Effector memory CD8-positive, alpha-beta T cell (primary cell): ENCODE data around the gene NTSR1.

ENCODE experiments used
- ATAC-seq: fragments of 150-1000 bp; cut with Tn5 transposase; replicated peaks from 2 replicates; pipeline ENCODE4 v1.10.0; 2021; ENCODE audit warnings: mild to moderate bottlenecking, moderate library complexity
- DNase-seq, 3 experiments: peaks; one replicate each; pipeline ENCODE4 v3.0.0; 2021
- H3K27ac Mint-ChIP-seq, 2 donors: one replicate each; pipeline ENCODE4 v1.8.0; 2022; ENCODE audit warnings: mild to moderate bottlenecking in 2 of 2, mixed read lengths in 2 of 2, moderate library complexity in 2 of 2
- H3K27me3 Mint-ChIP-seq, 2 donors: one replicate each; pipeline ENCODE4 v1.8.0; 2022; ENCODE audit warnings: mixed read lengths in 2 of 2
- H3K36me3 Mint-ChIP-seq: one replicate; pipeline ENCODE4 v1.8.0; 2022; ENCODE audit warnings: mild to moderate bottlenecking, moderate library complexity, mixed read lengths; ENCODE audit not compliant: insufficient read depth
- H3K4me1 Mint-ChIP-seq, 2 donors: one replicate each; pipeline ENCODE4 v1.8.0; 2022; ENCODE audit warnings: low read depth in 2 of 2, mixed read lengths in 2 of 2
- H3K4me3 Mint-ChIP-seq, 2 donors: one replicate each; pipeline ENCODE4 v1.8.0; 2022; ENCODE audit warnings: mild to moderate bottlenecking in 2 of 2, mixed read lengths in 2 of 2, moderate library complexity in 2 of 2
- H3K9me3 Mint-ChIP-seq, 2 donors: one replicate each; pipeline ENCODE4 v1.8.0; 2022; ENCODE audit warnings: mixed read lengths in 2 of 2

Gene NTSR1

GRCh38 chr20:62777528-62777830 lies 68.8 kb downstream of the NTSR1 start:
- Mint-ChIP-seq H3K27me3 (no peaks in the 10 kb centered on the region), H3K27ac (peak overlapping the region; percentile 93 to 97), H3K36me3 (no peaks in the 10 kb centered on the region), H3K4me1 (peaks cover 21 to 25% of the 10 kb centered on the region in 2 donors), H3K4me3 (peak overlapping the region; percentile 72 to 85), H3K9me3 (no peaks in the 10 kb centered on the region)
- DNase-seq (no peak), ATAC-seq (no peak)

- H3K27me3 Mint-ChIP-seq = no peaks in the 10 kb centered on the region
- H3K4me1 Mint-ChIP-seq = peaks cover 24% of the 10 kb centered on the region in 2 donors
- H3K9me3 Mint-ChIP-seq = no peaks in the 10 kb centered on the region
- no peak for ATAC-seq
- H3K4me3 Mint-ChIP-seq = no peak overlapping the region
- H3K27ac Mint-ChIP-seq = peak overlapping the region in 1 of 2 donors; percentile 35
- H3K36me3 Mint-ChIP-seq = no peaks in the 10 kb centered on the region
- no peak for DNase-seq
These were observed 69.4 kb downstream of the NTSR1 start for GRCh38 chr20:62778058-62778457.

GRCh38 chr20:62778601-62779416 lies 70.2 kb downstream of the NTSR1 start:
- H3K9me3 Mint-ChIP-seq = no peaks in the 10 kb centered on the region
- no peaks in the 10 kb centered on the region for H3K36me3 Mint-ChIP-seq
- H3K27me3 Mint-ChIP-seq = no peaks in the 10 kb centered on the region
- ATAC-seq (no peak), DNase-seq (no peak)
- H3K4me3 Mint-ChIP-seq = peak overlapping the region in 1 of 2 donors; percentile 27
- H3K4me1 Mint-ChIP-seq = peaks cover 22 to 24% of the 10 kb centered on the region in 2 donors
- peak overlapping the region in 1 of 2 donors; percentile 35 for H3K27ac Mint-ChIP-seq

DNA sequence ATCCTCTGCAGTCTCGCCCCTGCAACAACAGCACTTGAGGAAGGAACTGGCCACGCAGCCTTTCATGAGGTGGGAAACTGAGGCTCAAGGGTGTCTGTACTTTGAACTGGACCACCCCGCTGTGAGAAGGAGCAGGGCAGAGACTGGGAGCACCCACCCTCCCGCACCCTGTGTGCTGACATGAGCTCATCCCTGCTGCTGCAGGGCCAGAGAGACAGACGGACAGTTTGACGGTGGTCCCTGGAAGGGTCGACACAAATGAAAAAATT lies 70.7 kb downstream of the NTSR1 start:
- DNase-seq (no peak), ATAC-seq (no peak)
- peak overlapping the region in 1 of 2 donors; percentile 25 for H3K27ac Mint-ChIP-seq
- H3K27me3 Mint-ChIP-seq = no peaks in the 10 kb centered on the region
- H3K4me3 Mint-ChIP-seq = no peak overlapping the region
- H3K9me3 Mint-ChIP-seq = no peaks in the 10 kb centered on the region
- peaks cover 22 to 24% of the 10 kb centered on the region in 2 donors for H3K4me1 Mint-ChIP-seq
- no peaks in the 10 kb centered on the region for H3K36me3 Mint-ChIP-seq

DNA sequence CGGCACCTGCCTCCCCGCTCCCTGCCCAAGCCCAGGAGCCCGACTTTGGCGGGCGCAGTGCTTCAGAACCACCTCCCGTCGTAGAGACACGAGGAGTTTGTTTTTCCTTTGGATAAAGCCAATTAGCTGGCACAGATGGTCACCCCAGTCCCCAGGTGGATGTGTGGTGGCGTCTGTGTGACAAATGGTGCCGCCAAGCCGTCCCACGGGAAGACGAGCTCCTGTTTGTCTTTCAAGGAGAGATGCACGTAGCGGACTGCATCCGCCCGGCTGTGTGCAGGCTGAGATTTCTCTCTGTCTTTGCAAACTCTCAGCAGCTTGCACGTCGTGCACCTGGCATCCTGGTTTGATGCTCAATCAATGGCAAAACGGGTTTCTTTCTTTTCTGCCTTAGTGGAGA lies 71.6 kb downstream of the NTSR1 start:
- Mint-ChIP-seq H3K4me3 (no peak overlapping the region), H3K4me1 (peaks cover 20 to 24% of the 10 kb centered on the region in 2 donors), H3K9me3 (no peaks in the 10 kb centered on the region), H3K36me3 (no peaks in the 10 kb centered on the region), H3K27ac (no peak overlapping the region), H3K27me3 (no peaks in the 10 kb centered on the region)
- ATAC-seq (no peak), DNase-seq (no peak)

DNA sequence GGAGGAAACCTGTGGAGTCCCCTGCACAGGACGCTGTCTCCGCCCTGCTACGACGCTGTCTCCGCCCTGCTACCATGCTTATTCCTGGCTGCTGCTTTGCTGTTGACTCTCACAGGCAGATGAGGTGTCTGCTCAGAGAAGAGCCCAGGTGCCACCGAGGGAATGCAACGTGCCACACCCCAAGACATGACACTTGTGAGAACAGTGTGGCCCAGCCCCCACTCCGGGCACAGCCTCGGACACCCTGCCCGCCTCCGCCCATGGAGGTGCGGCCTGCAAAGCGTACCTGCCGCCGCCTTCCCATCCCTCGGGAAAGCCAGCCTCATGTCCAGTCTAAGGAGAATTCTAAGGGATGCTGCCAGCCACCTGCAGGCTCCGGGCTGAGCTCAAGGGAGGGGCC lies 72.1 kb downstream of the NTSR1 start:
- Mint-ChIP-seq H3K4me1 (peaks cover 18 to 22% of the 10 kb centered on the region in 2 donors), H3K27ac (no peak overlapping the region), H3K9me3 (no peaks in the 10 kb centered on the region), H3K27me3 (no peaks in the 10 kb centered on the region), H3K4me3 (no peak overlapping the region), H3K36me3 (no peaks in the 10 kb centered on the region)
- ATAC-seq = no peak
- no peak for DNase-seq

DNA sequence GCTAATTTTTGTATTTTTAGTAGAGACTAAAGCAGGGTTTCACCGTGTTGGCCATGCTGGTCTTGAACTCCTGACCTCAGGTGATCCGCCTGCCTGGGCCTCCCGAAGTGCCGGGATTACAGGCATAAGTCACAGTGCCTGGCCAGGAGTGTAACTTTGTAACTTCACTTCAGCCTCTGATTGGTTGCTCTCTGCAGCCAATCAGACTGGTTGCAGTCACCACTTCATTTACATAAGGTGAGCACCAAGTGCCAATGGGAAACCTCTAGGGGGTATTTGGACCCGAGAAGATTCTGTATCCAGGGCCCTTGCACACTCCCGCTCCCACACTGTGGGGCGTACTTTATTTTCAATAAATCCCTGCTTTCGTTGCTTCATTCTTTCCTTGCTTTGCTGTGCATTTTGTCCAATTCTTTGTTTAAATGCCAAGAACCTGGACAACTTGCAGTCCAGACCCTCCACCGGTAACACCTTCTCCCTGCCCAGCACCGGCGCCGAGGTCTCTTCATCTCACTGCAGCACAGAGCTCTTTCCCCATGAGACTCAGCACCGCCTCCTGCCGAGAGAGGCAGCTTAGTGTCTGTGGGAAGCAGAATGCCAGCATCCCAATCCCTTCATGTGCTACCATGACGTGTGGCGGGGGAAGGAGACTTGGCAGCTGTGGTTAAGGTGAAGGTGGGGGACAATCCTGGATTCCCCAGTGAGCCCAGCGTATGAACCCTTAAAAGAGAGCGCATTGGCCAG lies 73.7 kb downstream of the NTSR1 start:
- no peaks in the 10 kb centered on the region for H3K27me3 Mint-ChIP-seq
- no peaks in the 10 kb centered on the region for H3K36me3 Mint-ChIP-seq
- no peaks in the 10 kb centered on the region for H3K9me3 Mint-ChIP-seq
- DNase-seq = no peak
- H3K4me3 Mint-ChIP-seq = no peak overlapping the region
- ATAC-seq = no peak
- no peak overlapping the region for H3K27ac Mint-ChIP-seq
- peaks cover 3 to 7% of the 10 kb centered on the region in 2 donors for H3K4me1 Mint-ChIP-seq

GRCh38 chr20:62782893-62783278 lies 74.2 kb downstream of the NTSR1 start:
- ATAC-seq (no peak), DNase-seq (no peak)
- H3K4me3 Mint-ChIP-seq = no peak overlapping the region
- H3K4me1 Mint-ChIP-seq = peaks cover 0 to 4% of the 10 kb centered on the region in 2 donors
- no peaks in the 10 kb centered on the region for H3K36me3 Mint-ChIP-seq
- no peaks in the 10 kb centered on the region for H3K27me3 Mint-ChIP-seq
- no peaks in the 10 kb centered on the region for H3K9me3 Mint-ChIP-seq
- no peak overlapping the region for H3K27ac Mint-ChIP-seq

- no peak overlapping the region for H3K27ac Mint-ChIP-seq
- no peaks in the 10 kb centered on the region for H3K9me3 Mint-ChIP-seq
- peaks cover 0 to 4% of the 10 kb centered on the region in 2 donors for H3K4me1 Mint-ChIP-seq
- H3K27me3 Mint-ChIP-seq = no peaks in the 10 kb centered on the region
- ATAC-seq (no peak), DNase-seq (no peak)
- no peaks in the 10 kb centered on the region for H3K36me3 Mint-ChIP-seq
- no peak overlapping the region for H3K4me3 Mint-ChIP-seq
These were observed 75.9 kb downstream of the NTSR1 start for GRCh38 chr20:62784497-62784896.

DNA sequence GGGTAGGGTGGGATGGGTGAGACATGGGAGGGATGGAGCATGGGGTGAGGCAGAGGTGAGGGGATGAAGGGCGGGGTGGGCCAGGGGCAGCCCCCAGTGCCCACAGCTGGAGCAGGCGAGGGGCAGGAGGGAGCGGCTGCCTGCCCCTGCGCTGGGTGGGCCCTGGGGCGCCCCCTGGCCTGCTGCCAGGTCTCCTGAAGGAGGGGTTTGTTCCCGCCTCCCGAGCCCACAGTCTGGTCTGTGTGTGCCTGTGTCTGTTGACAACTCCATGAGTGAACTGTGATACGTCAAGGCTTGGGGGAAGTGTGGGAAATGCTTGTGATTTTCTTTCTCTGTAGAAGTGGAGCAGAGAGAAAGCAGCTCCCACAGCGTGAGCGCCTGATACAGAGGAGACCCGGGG lies 76.8 kb downstream of the NTSR1 start:
- H3K4me1 Mint-ChIP-seq = peaks cover 0 to 4% of the 10 kb centered on the region in 2 donors
- no peak overlapping the region for H3K4me3 Mint-ChIP-seq
- no peak overlapping the region for H3K27ac Mint-ChIP-seq
- H3K27me3 Mint-ChIP-seq = no peaks in the 10 kb centered on the region
- no peak for ATAC-seq
- DNase-seq = no peak
- H3K36me3 Mint-ChIP-seq = no peaks in the 10 kb centered on the region
- no peaks in the 10 kb centered on the region for H3K9me3 Mint-ChIP-seq

- H3K4me1 Mint-ChIP-seq = peaks cover 0 to 4% of the 10 kb centered on the region in 2 donors
- no peak for ATAC-seq
- no peaks in the 10 kb centered on the region for H3K27me3 Mint-ChIP-seq
- no peaks in the 10 kb centered on the region for H3K9me3 Mint-ChIP-seq
- H3K36me3 Mint-ChIP-seq = no peaks in the 10 kb centered on the region
- no peak overlapping the region for H3K4me3 Mint-ChIP-seq
- DNase-seq = no peak
- H3K27ac Mint-ChIP-seq = no peak overlapping the region
These were observed 77.5 kb downstream of the NTSR1 start for GRCh38 chr20:62786157-62786556.

GRCh38 chr20:62787321-62787720 lies 78.7 kb downstream of the NTSR1 start:
- Mint-ChIP-seq H3K36me3 (no peaks in the 10 kb centered on the region), H3K4me1 (peaks cover 5 to 9% of the 10 kb centered on the region in 2 donors), H3K27me3 (no peaks in the 10 kb centered on the region), H3K4me3 (no peak overlapping the region), H3K27ac (no peak overlapping the region), H3K9me3 (no peaks in the 10 kb centered on the region)
- no peak for ATAC-seq
- DNase-seq = no peak

DNA sequence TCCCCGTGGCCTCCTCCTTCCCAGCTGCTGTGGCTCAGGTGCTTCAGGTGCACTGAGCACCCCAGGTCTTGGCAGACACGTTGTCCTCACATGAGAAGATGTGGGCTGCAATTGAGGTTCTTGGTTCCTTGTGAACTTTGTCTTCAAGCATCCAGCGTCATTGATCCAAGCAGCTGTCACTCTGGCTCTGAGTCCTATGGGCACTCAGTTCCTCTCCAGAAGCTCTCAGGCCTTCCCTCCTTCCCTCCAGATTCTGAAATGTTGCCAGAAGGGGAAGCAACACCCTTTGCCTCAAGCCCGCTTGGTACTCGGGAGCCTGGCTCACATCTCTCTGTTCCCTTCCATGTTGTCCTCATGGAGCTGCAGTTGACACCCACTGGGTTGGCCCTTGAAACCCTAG lies 79.2 kb downstream of the NTSR1 start:
- Mint-ChIP-seq H3K27me3 (no peaks in the 10 kb centered on the region), H3K9me3 (no peaks in the 10 kb centered on the region), H3K36me3 (peaks cover 2% of the 10 kb centered on the region), H3K27ac (no peak overlapping the region), H3K4me1 (peaks cover 5 to 9% of the 10 kb centered on the region in 2 donors), H3K4me3 (no peak overlapping the region)
- ATAC-seq = no peak
- no peak for DNase-seq

DNA sequence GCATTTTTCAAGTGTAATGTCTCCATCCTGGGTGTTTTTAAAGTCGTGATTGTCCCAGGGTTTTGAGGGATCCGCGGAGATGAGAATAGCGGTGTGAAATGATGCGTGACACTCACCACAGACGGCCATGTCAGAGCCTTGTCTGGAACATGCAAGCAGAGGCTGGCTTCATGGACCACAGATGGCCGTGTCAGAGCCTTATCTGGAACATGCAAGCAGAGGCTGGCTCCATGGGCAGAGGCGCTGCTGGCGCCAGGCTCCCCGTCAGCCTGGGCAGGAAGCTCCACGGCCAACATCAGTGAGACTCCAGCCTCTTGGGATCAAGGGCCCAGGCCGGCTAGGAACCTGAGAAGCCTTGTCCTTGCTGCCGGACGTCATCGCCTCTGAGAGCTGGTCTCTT lies 80.0 kb downstream of the NTSR1 start:
- Mint-ChIP-seq H3K27ac (no peak overlapping the region), H3K27me3 (no peaks in the 10 kb centered on the region), H3K4me3 (no peak overlapping the region), H3K36me3 (peaks cover 6% of the 10 kb centered on the region), H3K4me1 (peaks cover 10 to 13% of the 10 kb centered on the region in 2 donors), H3K9me3 (no peaks in the 10 kb centered on the region)
- ATAC-seq = no peak
- no peak for DNase-seq
